Parathyroid adenoma (tissue), 2 donors: Measurements from ENCODE around the gene KLRC4.

ENCODE experiments used
- H2AFZ ChIP-seq: fragments of 300-600 bp; sonication (generic); one replicate; pipeline ENCODE4 v1.7.0; 2017; ENCODE audit warnings: antibody characterized with exemption, mild to moderate bottlenecking
- H3K27ac ChIP-seq: fragments of 300-600 bp; sonication (generic); one replicate; pipeline ENCODE4 v1.7.0; 2017
- H3K27me3 ChIP-seq: fragments of 300-600 bp; sonication (generic); one replicate; pipeline ENCODE4 v1.7.0; 2017; ENCODE audit warnings: low read length; ENCODE audit not compliant: control insufficient read depth, insufficient read depth
- H3K36me3 ChIP-seq: fragments of 300-600 bp; sonication (generic); one replicate; pipeline ENCODE4 v1.7.0; 2017; ENCODE audit warnings: low read length; ENCODE audit not compliant: control insufficient read depth, insufficient read depth
- H3K4me1 ChIP-seq: fragments of 300-600 bp; sonication (generic); one replicate; pipeline ENCODE4 v1.7.0; 2017; ENCODE audit warnings: control low read depth
- H3K4me2 ChIP-seq: fragments of 300-600 bp; sonication (generic); one replicate; pipeline ENCODE4 v1.7.0; 2017; ENCODE audit warnings: low read length
- H3K4me3 ChIP-seq: fragments of 300-600 bp; sonication (generic); one replicate; pipeline ENCODE4 v1.7.0; 2017; ENCODE audit warnings: low read depth, low read length
- H3K79me2 ChIP-seq: fragments of 300-600 bp; sonication (generic); one replicate; pipeline ENCODE4 v1.7.0; 2017; ENCODE audit warnings: control low read depth
- H3K9ac ChIP-seq: fragments of 300-600 bp; sonication (generic); one replicate; pipeline ENCODE4 v1.7.0; 2017; ENCODE audit warnings: mild to moderate bottlenecking
- H3K9me3 ChIP-seq: fragments of 300-600 bp; sonication (generic); one replicate; pipeline ENCODE4 v1.7.0; 2017; ENCODE audit warnings: low read length; ENCODE audit not compliant: control insufficient read depth
- CTCF ChIP-seq: fragments of 300-600 bp; sonication (generic); IDR thresholded peaks from one replicate; pipeline ENCODE4 v1.7.0; 2017; ENCODE audit warnings: antibody characterized with exemption, mild to moderate bottlenecking
- donor health status: primary hyperparathyroidism.

Gene KLRC4

DNA sequence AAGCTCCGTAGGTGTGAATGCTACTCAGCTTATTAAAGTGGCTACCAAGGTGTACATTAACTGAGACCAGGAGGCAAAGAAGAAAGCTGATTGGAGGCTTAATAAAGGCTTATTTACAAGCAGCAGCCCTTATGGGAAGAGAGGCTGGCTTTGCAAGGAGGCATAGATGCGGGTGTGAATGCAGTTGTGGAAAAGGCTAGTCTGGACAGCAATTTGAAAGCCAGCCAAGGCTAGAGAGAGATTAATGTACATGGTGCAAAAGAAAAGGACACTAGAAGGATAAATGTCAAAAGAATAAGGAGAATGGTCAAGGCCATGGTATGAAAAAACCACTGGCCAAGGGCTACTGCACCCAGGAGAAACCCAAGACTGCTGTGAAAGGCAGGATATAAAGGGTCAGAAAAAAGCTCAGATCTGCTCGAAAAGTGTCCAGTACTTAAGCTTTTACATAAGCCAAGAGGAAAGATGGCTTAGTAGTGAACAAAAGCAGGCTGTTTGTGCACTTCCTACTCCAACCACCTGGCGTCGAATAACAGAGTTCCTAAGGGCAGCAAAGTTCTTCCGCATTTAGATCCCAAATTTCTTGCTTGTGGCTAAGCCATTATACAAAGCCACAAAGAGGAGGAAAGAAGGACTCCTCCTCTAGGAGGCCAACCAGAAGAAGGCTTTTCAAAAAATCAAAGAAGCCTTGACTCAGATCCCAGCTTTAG is 43.7 kb downstream of the KLRC4 start:
- Histone ChIP-seq H3K27ac (peak overlapping the region; percentile 92), H3K27me3 (no peaks in the 10 kb centered on the region), H3K9me3 (no peaks in the 10 kb centered on the region), H3K36me3 (no peaks in the 10 kb centered on the region), H3K4me3 (peak overlapping the region; percentile 79), H2AFZ (peak overlapping the region; percentile 98), H3K4me2 (peak overlapping the region; percentile 87), H3K79me2 (no peaks in the 10 kb centered on the region), H3K9ac (no peak overlapping the region), H3K4me1 (peaks cover 26% of the 10 kb centered on the region)
- peak; percentile 51 for TF ChIP-seq CTCF

DNA sequence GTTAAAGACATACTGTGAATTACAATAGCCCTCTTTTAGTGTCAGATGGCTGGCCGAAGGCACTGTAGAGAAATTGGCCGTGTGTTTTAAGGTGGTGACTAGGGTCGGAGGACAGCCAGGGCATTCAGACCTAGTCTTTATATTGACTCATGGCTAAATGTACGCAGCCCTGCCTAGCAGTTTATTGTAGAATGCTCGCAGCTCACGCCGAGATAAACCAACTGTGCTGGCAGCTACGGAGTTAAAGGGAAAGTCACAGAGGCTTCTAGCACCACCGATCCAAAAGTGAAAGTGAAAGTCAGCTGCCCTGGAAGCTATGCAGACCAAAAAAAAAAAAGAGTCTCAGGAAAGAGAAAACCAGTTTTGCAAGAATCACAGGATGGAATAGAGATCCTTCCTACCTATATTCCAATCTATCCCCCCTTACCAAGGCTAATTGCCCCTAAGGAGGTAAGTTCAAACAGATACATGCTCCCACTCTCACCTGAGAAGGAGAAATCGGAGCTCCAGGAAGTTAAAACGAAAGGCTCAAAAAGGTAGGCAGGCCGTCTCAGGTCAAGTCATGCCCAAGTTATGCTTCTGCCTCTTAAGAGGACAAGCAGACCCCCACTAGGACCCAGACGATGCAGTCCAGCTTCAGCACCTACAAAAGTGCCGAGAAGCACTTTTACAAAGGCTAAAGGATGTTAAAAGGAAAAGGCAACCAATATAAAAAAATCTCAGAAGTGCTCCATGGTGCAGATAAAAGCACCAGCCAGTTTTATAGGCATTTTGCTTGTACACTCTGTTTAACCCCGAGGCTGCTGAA is 44.5 kb downstream of the KLRC4 start:
- H2AFZ ChIP-seq: peak overlapping the region; percentile 98
- peak overlapping the region; percentile 92 for H3K27ac ChIP-seq
- peak overlapping the region; percentile 43 for H3K9ac ChIP-seq
- H3K4me2 ChIP-seq: peak overlapping the region; percentile 87
- no peaks in the 10 kb centered on the region for H3K36me3 ChIP-seq
- H3K79me2 ChIP-seq: no peaks in the 10 kb centered on the region
- H3K4me3 ChIP-seq: peak overlapping the region; percentile 79
- H3K4me1 ChIP-seq: peaks cover 26% of the 10 kb centered on the region
- TF ChIP-seq CTCF: no peak
- H3K9me3 ChIP-seq: no peaks in the 10 kb centered on the region
- H3K27me3 ChIP-seq: no peaks in the 10 kb centered on the region

- peak overlapping the region; percentile 87 for H3K4me2 ChIP-seq
- H3K4me1 ChIP-seq: peaks cover 26% of the 10 kb centered on the region
- no peak for TF ChIP-seq CTCF
- no peaks in the 10 kb centered on the region for H3K9me3 ChIP-seq
- peak overlapping the region; percentile 43 for H3K9ac ChIP-seq
- peak overlapping the region; percentile 98 for H2AFZ ChIP-seq
- H3K36me3 ChIP-seq: no peaks in the 10 kb centered on the region
- no peaks in the 10 kb centered on the region for H3K79me2 ChIP-seq
- H3K4me3 ChIP-seq: peak overlapping the region; percentile 79
- H3K27ac ChIP-seq: peak overlapping the region; percentile 92
- H3K27me3 ChIP-seq: no peaks in the 10 kb centered on the region
Observed at GRCh38 chr12:10363914-10364814, 45.4 kb downstream of the KLRC4 start.

- H3K79me2 ChIP-seq: no peaks in the 10 kb centered on the region
- peak overlapping the region; percentile 92 for H3K27ac ChIP-seq
- H3K4me1 ChIP-seq: peaks cover 26% of the 10 kb centered on the region
- H3K4me3 ChIP-seq: peak overlapping the region; percentile 79
- peak overlapping the region; percentile 43 for H3K9ac ChIP-seq
- no peak for TF ChIP-seq CTCF
- H3K9me3 ChIP-seq: no peaks in the 10 kb centered on the region
- H3K36me3 ChIP-seq: no peaks in the 10 kb centered on the region
- H2AFZ ChIP-seq: peak overlapping the region; percentile 98
- H3K4me2 ChIP-seq: peak overlapping the region; percentile 87
- no peaks in the 10 kb centered on the region for H3K27me3 ChIP-seq
Observed at GRCh38 chr12:10363658-10363913, 46.0 kb downstream of the KLRC4 start.
